ENCODE measurements around the gene ZNF264.
A peak's percentile ranks its signal among the peaks of the same experiment; 100 is the strongest.

ZNF264 gene

DNA sequence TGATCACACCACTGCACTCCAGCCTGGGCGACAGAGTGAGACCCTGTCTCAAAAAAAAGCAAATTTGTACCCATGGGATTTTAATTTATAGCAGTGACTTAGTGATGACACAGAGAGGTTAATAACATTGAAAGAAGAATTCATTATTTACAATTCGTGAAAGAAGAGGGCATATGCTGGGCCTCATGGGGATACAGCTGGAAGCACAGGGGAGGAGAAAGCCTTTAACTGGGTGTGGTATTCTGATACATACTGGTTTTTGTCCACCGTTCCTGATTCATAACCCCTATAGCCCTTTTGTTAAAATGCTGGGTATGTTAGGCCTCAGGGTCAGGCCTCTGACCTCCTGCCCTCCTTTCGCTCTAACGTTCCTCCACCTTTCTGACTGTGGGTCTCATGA, 10.9 kb downstream of the ZNF264 start:
- H3K36me3 ChIP-seq (ENCODE audit: control insufficient read depth, low read depth, low read length), result peaks cover 13% of the 10 kb centered on the region
- H3K9me3 ChIP-seq (ENCODE audit: control insufficient read depth, low read depth, low read length), result no peaks in the 10 kb centered on the region
- H3K27me3 ChIP-seq (ENCODE audit: control insufficient read depth, insufficient read depth, low read length), result no peaks in the 10 kb centered on the region
- no peak overlapping the region for H3K4me3 ChIP-seq (ENCODE audit: low read length)
- no peak overlapping the region for H3K27ac ChIP-seq (ENCODE audit: low read length)
- H3K9ac ChIP-seq (ENCODE audit: low read length), result no peak overlapping the region
- no peaks in the 10 kb centered on the region for H3K4me1 ChIP-seq (ENCODE audit: control insufficient read depth, low read depth, low read length)

DNA sequence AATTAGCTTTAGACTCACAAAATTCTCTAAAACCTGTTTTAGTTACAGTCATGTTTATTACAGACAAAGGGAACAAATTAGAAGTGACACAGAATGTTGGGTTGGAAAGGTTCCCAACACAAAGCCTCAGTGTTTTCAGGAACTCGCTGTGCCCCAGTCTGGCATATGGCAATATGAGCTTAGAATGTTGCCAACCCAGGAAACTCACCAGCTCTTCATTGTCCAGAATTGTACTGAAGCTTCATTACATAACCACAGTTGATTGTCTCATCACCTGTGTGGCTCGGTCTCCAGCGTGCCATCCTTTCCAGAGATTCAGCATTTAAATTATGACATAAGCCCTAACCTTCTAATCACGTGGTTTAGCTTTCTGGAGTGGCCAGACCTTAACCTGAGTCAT, 19.1 kb downstream of the ZNF264 start:
- Histone ChIP-seq H3K9ac (ENCODE audit: low read length) (no peak overlapping the region), H3K36me3 (ENCODE audit: control insufficient read depth, low read depth, low read length) (peaks cover 45% of the 10 kb centered on the region), H3K27ac (ENCODE audit: low read length) (no peak overlapping the region), H3K4me3 (ENCODE audit: low read length) (no peak overlapping the region), H3K9me3 (ENCODE audit: control insufficient read depth, low read depth, low read length) (no peaks in the 10 kb centered on the region), H3K27me3 (ENCODE audit: control insufficient read depth, insufficient read depth, low read length) (no peaks in the 10 kb centered on the region), H3K4me1 (ENCODE audit: control insufficient read depth, low read depth, low read length) (no peaks in the 10 kb centered on the region)

DNA sequence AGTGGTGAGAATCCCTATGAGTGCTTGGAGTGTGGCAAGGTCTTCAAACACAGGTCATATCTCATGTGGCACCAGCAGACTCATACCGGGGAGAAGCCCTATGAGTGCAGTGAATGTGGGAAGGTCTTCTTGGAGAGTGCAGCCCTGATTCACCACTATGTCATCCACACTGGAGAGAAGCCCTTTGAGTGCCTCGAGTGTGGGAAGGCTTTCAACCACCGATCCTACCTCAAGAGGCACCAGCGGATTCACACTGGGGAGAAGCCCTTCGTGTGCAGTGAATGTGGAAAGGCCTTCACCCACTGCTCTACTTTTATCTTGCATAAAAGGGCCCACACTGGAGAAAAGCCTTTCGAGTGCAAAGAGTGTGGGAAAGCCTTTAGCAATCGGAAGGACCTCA, 20.8 kb downstream of the ZNF264 start:
- no peak overlapping the region for H3K4me3 ChIP-seq (ENCODE audit: low read length)
- H3K4me1 ChIP-seq (ENCODE audit: control insufficient read depth, low read depth, low read length), result no peaks in the 10 kb centered on the region
- no peaks in the 10 kb centered on the region for H3K27me3 ChIP-seq (ENCODE audit: control insufficient read depth, insufficient read depth, low read length)
- H3K9me3 ChIP-seq (ENCODE audit: control insufficient read depth, low read depth, low read length), result no peaks in the 10 kb centered on the region
- no peak overlapping the region for H3K9ac ChIP-seq (ENCODE audit: low read length)
- H3K27ac ChIP-seq (ENCODE audit: low read length), result no peak overlapping the region
- H3K36me3 ChIP-seq (ENCODE audit: control insufficient read depth, low read depth, low read length), result peaks cover 38% of the 10 kb centered on the region

DNA sequence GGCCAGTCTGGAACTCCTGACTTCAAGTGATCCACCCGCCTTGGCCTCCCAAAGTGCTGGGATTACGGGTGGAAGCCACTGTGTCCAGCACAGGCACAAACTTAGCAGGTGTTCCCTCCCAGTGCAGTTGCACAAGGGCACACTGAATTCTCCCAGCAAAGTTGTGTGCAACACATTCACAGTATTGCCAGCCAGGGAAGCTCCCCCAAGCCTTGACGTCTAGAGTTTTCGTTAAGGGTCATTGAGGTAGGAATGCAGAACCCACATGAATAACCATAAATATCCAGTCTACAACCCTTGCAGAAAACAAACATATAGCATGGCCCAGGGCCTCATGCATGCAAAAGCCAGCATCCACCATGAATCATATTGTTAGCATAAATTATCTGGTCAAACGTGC, 36.2 kb downstream of the ZNF264 start:
- H3K4me1 ChIP-seq (ENCODE audit: control insufficient read depth, low read depth, low read length), result no peaks in the 10 kb centered on the region
- no peak overlapping the region for H3K27ac ChIP-seq (ENCODE audit: low read length)
- H3K4me3 ChIP-seq (ENCODE audit: low read length), result no peak overlapping the region
- no peaks in the 10 kb centered on the region for H3K9me3 ChIP-seq (ENCODE audit: control insufficient read depth, low read depth, low read length)
- H3K9ac ChIP-seq (ENCODE audit: low read length), result no peak overlapping the region
- H3K36me3 ChIP-seq (ENCODE audit: control insufficient read depth, low read depth, low read length), result no peaks in the 10 kb centered on the region
- no peaks in the 10 kb centered on the region for H3K27me3 ChIP-seq (ENCODE audit: control insufficient read depth, insufficient read depth, low read length)

DNA sequence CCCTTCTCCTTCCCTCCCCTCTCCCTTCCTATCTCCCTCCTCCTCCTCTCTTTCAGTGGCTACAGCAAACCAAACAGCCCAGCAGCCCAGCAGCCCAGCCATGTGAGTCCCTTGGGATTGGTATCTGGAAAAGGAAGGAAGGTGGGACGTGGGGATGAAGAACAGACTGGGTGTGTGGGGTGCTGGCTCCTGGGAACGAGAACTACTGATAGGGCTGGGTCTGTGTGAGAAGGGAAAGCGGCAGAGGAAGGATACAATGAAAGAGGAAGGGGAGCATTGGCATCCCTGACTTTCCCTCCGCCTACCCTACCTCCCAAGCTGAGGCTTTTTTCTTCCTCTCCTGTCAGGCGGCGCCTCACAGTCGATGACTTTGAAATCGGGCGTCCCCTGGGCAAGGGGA, 40.4 kb downstream of the ZNF264 start:
- Histone ChIP-seq H3K4me1 (ENCODE audit: control insufficient read depth, low read depth, low read length) (no peaks in the 10 kb centered on the region), H3K9me3 (ENCODE audit: control insufficient read depth, low read depth, low read length) (no peaks in the 10 kb centered on the region), H3K9ac (ENCODE audit: low read length) (no peak overlapping the region), H3K36me3 (ENCODE audit: control insufficient read depth, low read depth, low read length) (no peaks in the 10 kb centered on the region), H3K27me3 (ENCODE audit: control insufficient read depth, insufficient read depth, low read length) (no peaks in the 10 kb centered on the region), H3K4me3 (ENCODE audit: low read length) (peak overlapping the region; percentile 34), H3K27ac (ENCODE audit: low read length) (no peak overlapping the region)

DNA sequence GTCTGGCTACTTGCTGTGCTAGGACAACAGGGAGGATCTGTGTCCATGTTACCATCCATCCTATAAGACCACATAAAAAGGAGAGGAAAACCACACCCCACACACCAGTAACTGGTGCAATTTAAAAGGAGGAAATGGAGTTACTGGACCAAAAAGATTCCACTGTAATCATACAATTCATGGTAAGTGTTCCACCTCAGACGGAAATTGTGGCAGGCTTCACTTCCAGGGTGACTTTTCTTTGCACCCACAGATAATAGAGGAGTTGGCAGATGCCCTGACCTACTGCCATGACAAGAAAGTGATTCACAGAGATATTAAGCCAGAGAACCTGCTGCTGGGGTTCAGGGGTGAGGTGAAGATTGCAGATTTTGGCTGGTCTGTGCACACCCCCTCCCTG, 41.9 kb downstream of the ZNF264 start:
- H3K4me1 ChIP-seq (ENCODE audit: control insufficient read depth, low read depth, low read length), result no peaks in the 10 kb centered on the region
- no peaks in the 10 kb centered on the region for H3K36me3 ChIP-seq (ENCODE audit: control insufficient read depth, low read depth, low read length)
- no peak overlapping the region for H3K4me3 ChIP-seq (ENCODE audit: low read length)
- H3K9me3 ChIP-seq (ENCODE audit: control insufficient read depth, low read depth, low read length), result no peaks in the 10 kb centered on the region
- no peaks in the 10 kb centered on the region for H3K27me3 ChIP-seq (ENCODE audit: control insufficient read depth, insufficient read depth, low read length)
- H3K9ac ChIP-seq (ENCODE audit: low read length), result no peak overlapping the region
- H3K27ac ChIP-seq (ENCODE audit: low read length), result no peak overlapping the region

DNA sequence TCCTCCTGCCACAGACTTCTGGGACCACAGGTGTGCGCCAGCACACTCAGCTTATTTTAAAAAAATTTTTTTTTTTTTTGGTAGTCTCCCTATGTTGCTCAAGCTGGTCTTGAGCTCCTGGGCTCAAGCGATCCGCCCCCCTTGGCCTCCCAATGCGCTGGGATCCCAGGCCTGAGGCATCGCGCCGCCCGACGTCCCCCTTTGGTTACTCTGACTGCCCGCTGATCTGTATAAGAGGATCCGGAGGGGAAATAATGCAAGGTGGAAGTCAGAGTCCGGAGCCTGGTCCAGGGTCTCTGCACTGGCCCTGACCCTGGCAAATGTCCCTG, 48.6 kb downstream of the ZNF264 start:
- Histone ChIP-seq H3K4me1 (ENCODE audit: control insufficient read depth, low read depth, low read length) (no peaks in the 10 kb centered on the region), H3K9me3 (ENCODE audit: control insufficient read depth, low read depth, low read length) (no peaks in the 10 kb centered on the region), H3K4me3 (ENCODE audit: low read length) (peak overlapping the region; percentile 89), H3K9ac (ENCODE audit: low read length) (peak overlapping the region; percentile 76), H3K27ac (ENCODE audit: low read length) (peak overlapping the region; percentile 79), H3K36me3 (ENCODE audit: control insufficient read depth, low read depth, low read length) (peaks cover 6% of the 10 kb centered on the region), H3K27me3 (ENCODE audit: control insufficient read depth, insufficient read depth, low read length) (no peaks in the 10 kb centered on the region)

DNA sequence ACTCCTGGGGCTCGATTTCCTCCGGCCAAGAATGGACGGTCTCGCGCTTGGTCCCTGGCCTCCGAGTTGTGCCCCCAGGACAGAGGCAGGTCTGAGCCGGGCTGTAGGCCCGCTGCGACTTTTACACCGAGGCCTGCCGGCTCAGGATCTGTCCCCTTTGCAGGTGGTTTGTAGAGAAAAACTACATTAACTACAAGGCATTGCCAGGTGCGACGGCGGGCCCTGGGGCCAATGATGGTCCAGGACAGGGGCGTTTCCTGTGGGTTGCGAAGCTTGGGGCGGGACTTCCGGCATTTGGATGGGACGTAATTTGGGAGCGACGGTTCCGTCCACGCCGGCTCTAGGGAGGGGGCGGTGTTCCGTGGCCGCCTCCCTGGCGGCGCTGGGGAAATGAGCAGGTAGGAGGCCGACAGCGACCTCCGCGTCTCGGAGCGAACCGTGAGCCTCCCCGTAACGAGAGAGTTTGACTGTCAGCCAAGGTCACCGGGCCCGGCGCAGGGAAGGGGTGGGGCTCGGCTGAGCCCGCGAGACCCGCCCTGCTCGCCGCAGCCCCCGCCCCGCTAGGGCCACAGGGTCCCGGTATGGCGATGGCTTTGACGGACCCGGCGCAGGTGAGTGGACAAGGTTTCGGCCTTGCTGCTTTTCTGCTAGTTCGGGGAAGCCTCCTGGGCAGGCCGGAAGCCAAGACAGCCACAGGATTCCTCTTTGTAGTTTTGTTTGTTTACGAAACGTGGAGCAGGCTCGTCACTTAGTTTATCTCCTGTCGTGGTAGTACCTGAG, 49.2 kb downstream of the ZNF264 start, which contains the start of gene ZNF805:
Gene ZNF805 (plus strand): TSS at position 322 of the 780 bp plus-strand sequence. CDS start 260 bp downstream, at position 582.
- peak within 1 kb of the TSS; percentile 79 for H3K27ac ChIP-seq (ENCODE audit: low read length)
- H3K27me3 ChIP-seq (ENCODE audit: control insufficient read depth, insufficient read depth, low read length), result no peaks in the 10 kb centered on the region
- H3K4me1 ChIP-seq (ENCODE audit: control insufficient read depth, low read depth, low read length), result no peaks in the 10 kb centered on the region
- peak within 1 kb of the TSS; percentile 89 for H3K4me3 ChIP-seq (ENCODE audit: low read length)
- H3K9ac ChIP-seq (ENCODE audit: low read length), result peak within 1 kb of the TSS; percentile 76
- no peaks in the 10 kb centered on the region for H3K9me3 ChIP-seq (ENCODE audit: control insufficient read depth, low read depth, low read length)
- peaks cover 8% of the 10 kb centered on the region for H3K36me3 ChIP-seq (ENCODE audit: control insufficient read depth, low read depth, low read length)

DNA sequence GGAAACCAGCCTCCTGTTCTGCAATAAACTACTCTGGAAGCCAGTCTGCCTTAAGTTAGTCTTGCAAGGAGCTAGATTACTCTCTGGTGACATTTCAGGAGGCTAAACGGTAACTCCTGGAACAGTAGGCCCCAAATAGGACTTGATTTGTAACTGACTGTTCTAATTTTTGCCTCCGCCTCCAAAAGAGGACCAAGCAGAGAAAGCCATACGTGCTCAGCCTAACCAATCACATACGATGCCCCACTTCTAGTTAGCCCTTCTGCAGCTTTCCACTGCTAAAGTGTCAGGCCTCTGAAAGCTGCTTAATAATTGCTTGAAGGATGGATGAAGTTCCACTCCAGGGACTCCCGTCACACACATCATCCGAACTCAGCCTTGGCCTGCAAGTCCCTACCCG, 49.9 kb downstream of the ZNF264 start:
- peak overlapping the region; percentile 89 for H3K4me3 ChIP-seq (ENCODE audit: low read length)
- H3K4me1 ChIP-seq (ENCODE audit: control insufficient read depth, low read depth, low read length), result no peaks in the 10 kb centered on the region
- no peaks in the 10 kb centered on the region for H3K9me3 ChIP-seq (ENCODE audit: control insufficient read depth, low read depth, low read length)
- no peaks in the 10 kb centered on the region for H3K27me3 ChIP-seq (ENCODE audit: control insufficient read depth, insufficient read depth, low read length)
- peak overlapping the region; percentile 76 for H3K9ac ChIP-seq (ENCODE audit: low read length)
- no peak overlapping the region for H3K27ac ChIP-seq (ENCODE audit: low read length)
- peaks cover 11% of the 10 kb centered on the region for H3K36me3 ChIP-seq (ENCODE audit: control insufficient read depth, low read depth, low read length)

DNA sequence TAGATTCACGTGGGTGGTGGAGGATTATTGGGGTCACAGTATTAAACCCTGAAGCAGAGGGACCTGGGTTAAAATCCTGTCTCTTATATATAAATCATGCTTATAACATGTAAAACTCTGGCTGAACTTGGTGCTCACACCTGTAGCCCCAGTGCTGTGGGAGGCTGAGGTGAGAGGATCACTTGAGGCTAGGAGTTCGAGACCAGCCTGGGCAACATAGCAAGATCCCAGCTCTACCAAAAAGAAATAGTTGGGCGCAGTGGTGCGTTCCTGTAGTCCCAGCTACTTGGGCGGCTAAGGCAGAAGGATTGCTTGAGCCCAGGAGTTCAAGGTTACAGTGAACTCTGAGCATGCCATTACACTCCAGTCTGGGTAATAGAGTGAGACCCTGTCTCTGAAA, 51.5 kb downstream of the ZNF264 start:
- Histone ChIP-seq H3K4me3 (ENCODE audit: low read length) (no peak overlapping the region), H3K4me1 (ENCODE audit: control insufficient read depth, low read depth, low read length) (no peaks in the 10 kb centered on the region), H3K36me3 (ENCODE audit: control insufficient read depth, low read depth, low read length) (peaks cover 16% of the 10 kb centered on the region), H3K27me3 (ENCODE audit: control insufficient read depth, insufficient read depth, low read length) (no peaks in the 10 kb centered on the region), H3K9me3 (ENCODE audit: control insufficient read depth, low read depth, low read length) (no peaks in the 10 kb centered on the region), H3K9ac (ENCODE audit: low read length) (no peak overlapping the region), H3K27ac (ENCODE audit: low read length) (no peak overlapping the region)

DNA sequence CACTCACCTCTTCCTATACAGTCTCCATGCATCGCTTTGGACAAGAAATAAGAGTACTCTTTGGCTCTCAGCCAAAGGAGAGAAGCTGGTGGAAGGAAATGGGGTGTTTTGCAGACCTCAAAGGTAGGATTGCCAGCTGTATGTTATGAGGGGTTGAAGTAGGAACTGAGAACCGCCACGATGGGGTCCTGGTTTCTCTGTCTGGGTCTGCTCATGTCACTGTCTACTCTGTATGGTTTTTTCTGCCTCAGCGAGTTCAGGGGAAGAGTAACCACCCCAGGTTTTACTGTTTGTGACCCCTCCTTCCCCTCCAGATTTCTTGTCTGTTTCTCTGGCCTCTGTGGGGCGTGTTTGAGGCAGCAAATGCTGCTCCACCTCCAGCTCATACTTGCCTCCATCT, 53.2 kb downstream of the ZNF264 start:
- peaks cover 23% of the 10 kb centered on the region for H3K36me3 ChIP-seq (ENCODE audit: control insufficient read depth, low read depth, low read length)
- H3K27ac ChIP-seq (ENCODE audit: low read length), result no peak overlapping the region
- no peak overlapping the region for H3K4me3 ChIP-seq (ENCODE audit: low read length)
- H3K9ac ChIP-seq (ENCODE audit: low read length), result no peak overlapping the region
- no peaks in the 10 kb centered on the region for H3K9me3 ChIP-seq (ENCODE audit: control insufficient read depth, low read depth, low read length)
- H3K27me3 ChIP-seq (ENCODE audit: control insufficient read depth, insufficient read depth, low read length), result no peaks in the 10 kb centered on the region
- no peaks in the 10 kb centered on the region for H3K4me1 ChIP-seq (ENCODE audit: control insufficient read depth, low read depth, low read length)

DNA sequence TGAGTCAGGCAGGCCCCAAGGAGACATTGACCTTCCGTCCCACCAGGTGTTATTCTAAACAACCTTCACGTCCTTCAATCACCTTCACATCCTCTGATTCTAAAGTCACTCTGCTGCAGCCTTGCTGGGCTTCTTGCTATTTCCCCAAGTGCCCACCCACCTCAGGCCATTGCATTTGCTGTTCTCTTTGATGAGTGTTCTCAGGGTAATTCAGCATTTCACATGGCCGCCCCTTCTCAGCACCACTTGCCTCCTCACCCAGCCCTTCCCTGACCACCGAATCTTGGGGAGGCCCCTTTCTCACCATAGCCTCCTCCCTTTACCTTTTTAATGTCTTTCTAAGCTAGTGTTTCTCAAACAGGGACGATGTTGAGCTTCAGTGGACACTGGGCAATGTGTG, 53.8 kb downstream of the ZNF264 start:
- Histone ChIP-seq H3K4me3 (ENCODE audit: low read length) (no peak overlapping the region), H3K4me1 (ENCODE audit: control insufficient read depth, low read depth, low read length) (no peaks in the 10 kb centered on the region), H3K9me3 (ENCODE audit: control insufficient read depth, low read depth, low read length) (no peaks in the 10 kb centered on the region), H3K36me3 (ENCODE audit: control insufficient read depth, low read depth, low read length) (peaks cover 23% of the 10 kb centered on the region), H3K27me3 (ENCODE audit: control insufficient read depth, insufficient read depth, low read length) (no peaks in the 10 kb centered on the region), H3K27ac (ENCODE audit: low read length) (no peak overlapping the region), H3K9ac (ENCODE audit: low read length) (no peak overlapping the region)

All from iPS-18a (cell line).